ENCODE measurements around the gene VWDE. TPM values are rescaled to one million over a fixed set of nuclear protein-coding genes. Genes with fewer than 3 reads are reported as not detected.
A peak's percentile ranks its signal among the peaks of the same experiment; 100 is the strongest.
"Not testable (repeated sequence)": the region's sequence is repeated elsewhere in the genome, so short reads cannot be mapped to it uniquely, and the experiment has no call there.

VWDE gene
- total RNA-seq (under 1 TPM in 1 of 4 donors, not detected in 3; 0.05 TPM), polyA plus RNA-seq (not detected)
- long read RNA-seq, donor 1, result 0 reads
- long read RNA-seq, donor 2, result 0 reads

GRCh38 chr7:12403287-12404181 is at the start of gene VWDE:
Gene VWDE (minus strand): TSS chr7:12403865. CDS start chr7:12403716, 149 bp downstream.
- no peaks in the 10 kb centered on the region for H3K9me3 ChIP-seq
- peak in 1 of 2 donors; percentile 46 for DNase-seq
- no peak for ATAC-seq

GRCh38 chr7:12453136-12453535 is 49.5 kb upstream of the VWDE start:
- H3K4me3 ChIP-seq; H3K27me3 ChIP-seq (ENCODE audit: insufficient read depth in 3 of 3, low read length in 2 of 3); H3K36me3 ChIP-seq (ENCODE audit: insufficient read depth in 1 of 2, low read depth in 1 of 2); DNase-seq; H3K4me1 ChIP-seq; H3K27ac ChIP-seq; ATAC-seq; H3K9me3 ChIP-seq; intact Hi-C loops (cut with DNase I): not testable (repeated sequence)
- WGBS, 3 donors, result 82 to 100% (median 92%) methylated on average over 1 of the region's 2 CpGs

More at GRCh38 chr7:12403287-12404181, at the start of gene VWDE:
- Histone ChIP-seq H3K36me3 (ENCODE audit: insufficient read depth in 1 of 2, low read depth in 1 of 2) (no peaks in the 10 kb centered on the region), H3K27ac (no peak within 1 kb of the TSS), H3K4me1 (no peaks in the 10 kb centered on the region), H3K4me3 (peak within 1 kb of the TSS; percentile 46), H3K27me3 (ENCODE audit: insufficient read depth in 3 of 3, low read length in 2 of 3) (peaks cover 0 to 16% (median 0%) of the 10 kb centered on the region in 3 donors)
- intact Hi-C loops (cut with DNase I), result no loop called here
- no peak for TF ChIP-seq CTCF (IDR thresholded peaks at IDR 0.05)
- 1 to 2% (median 1%) methylated on average over 51 to 54 of the region's 54 CpGs for WGBS, 3 donors

GRCh38 chr7:12450615-12451014 is 47.0 kb upstream of the VWDE start:
- H3K9me3 ChIP-seq, result no peaks in the 10 kb centered on the region
- no peaks in the 10 kb centered on the region for H3K4me1 ChIP-seq
- no peak for TF ChIP-seq CTCF (IDR thresholded peaks at IDR 0.05)
- H3K4me3 ChIP-seq, result no peak overlapping the region
- no peaks in the 10 kb centered on the region for H3K27me3 ChIP-seq (ENCODE audit: insufficient read depth in 3 of 3, low read length in 2 of 3)
- no peaks in the 10 kb centered on the region for H3K36me3 ChIP-seq (ENCODE audit: insufficient read depth in 1 of 2, low read depth in 1 of 2)
- intact Hi-C loops (cut with DNase I), result no loop called here
- 56 to 66% (median 64%) methylated on average over 2 of the region's 2 CpGs for WGBS, 3 donors
- no peak overlapping the region for H3K27ac ChIP-seq
- DNase-seq (no peak), ATAC-seq (no peak)

- TF ChIP-seq CTCF (IDR thresholded peaks at IDR 0.05), result no peak
- H3K36me3 ChIP-seq (ENCODE audit: insufficient read depth in 1 of 2, low read depth in 1 of 2), result no peaks in the 10 kb centered on the region
- H3K4me1 ChIP-seq, result no peaks in the 10 kb centered on the region
- DNase-seq, result no peak
- H3K27ac ChIP-seq, result no peak overlapping the region
- H3K4me3 ChIP-seq, result no peak overlapping the region
- 68 to 71% (median 71%) methylated on average over 3 of the region's 3 CpGs for WGBS, 3 donors
- no peaks in the 10 kb centered on the region for H3K27me3 ChIP-seq (ENCODE audit: insufficient read depth in 3 of 3, low read length in 2 of 3)
- no peaks in the 10 kb centered on the region for H3K9me3 ChIP-seq
- intact Hi-C loops (cut with DNase I), result no loop called here
- ATAC-seq, result no peak
These were observed 41.1 kb upstream of the VWDE start for GRCh38 chr7:12444785-12445184.

- WGBS, 3 donors, result 89 to 95% (median 94%) methylated on average over 5 of the region's 5 CpGs
- no peaks in the 10 kb centered on the region for H3K27me3 ChIP-seq (ENCODE audit: insufficient read depth in 3 of 3, low read length in 2 of 3)
- DNase-seq, result no peak
- intact Hi-C loops (cut with DNase I), result no loop called here
- H3K36me3 ChIP-seq (ENCODE audit: insufficient read depth in 1 of 2, low read depth in 1 of 2), result no peaks in the 10 kb centered on the region
- ATAC-seq, result no peak
- H3K27ac ChIP-seq, result no peak overlapping the region
- H3K9me3 ChIP-seq, result no peaks in the 10 kb centered on the region
- H3K4me3 ChIP-seq, result no peak overlapping the region
- H3K4me1 ChIP-seq, result no peaks in the 10 kb centered on the region
- no peak for TF ChIP-seq CTCF (IDR thresholded peaks at IDR 0.05)
These were observed 36.6 kb upstream of the VWDE start for GRCh38 chr7:12440229-12440628.
